Measurements from ENCODE around the gene CENPB. TPM values are rescaled to one million over a fixed set of nuclear protein-coding genes. Genes with fewer than 3 reads are reported as not detected.

The CENPB gene
- total RNA-seq (ENCODE audit: low replicate concordance), result 103 and 147 TPM in 2 replicates

GRCh38 chr20:3786665-3787323, at the start of gene CENPB:
TSS of gene CENPB (minus strand) at chr20:3786740. CDS start at chr20:3786483, 257 bp downstream.

GRCh38 chr20:3820048-3820900, 33.7 kb upstream of the CENPB start, which contains the start of gene AP5S1:
TSS of gene AP5S1 (plus strand) at chr20:3820547. CDS start at chr20:3822118, 1,571 bp downstream.

GRCh38 chr20:3795511-3796468, 9.2 kb upstream of the CENPB start, which contains the start of gene CDC25B:
TSS of gene CDC25B (plus strand) at chr20:3796310. CDS start at chr20:3796532, 222 bp downstream.

GRCh38 chr20:3781153-3781910, 5.2 kb downstream of the CENPB start, which contains the start of gene SPEF1:
TSS of gene SPEF1 (minus strand) at chr20:3781448. CDS start at chr20:3781287, 161 bp downstream.

GRCh38 chr20:3767427-3768341, 18.9 kb downstream of the CENPB start, which contains the start of gene ADISSP:
TSS of gene ADISSP (minus strand) at chr20:3767753. CDS start at chr20:3760100, 7,653 bp downstream.

Other genes with a start within 250 kb of the CENPB start
- not detected in 2 replicates for gene GFRA4, start 123.3 kb downstream of the CENPB start, total RNA-seq (ENCODE audit: low replicate concordance)
- gene ADAM33, start 104.7 kb downstream of the CENPB start, total RNA-seq (ENCODE audit: low replicate concordance), result 0.30 and 48.6 TPM in 2 replicates
- gene SIGLEC1, start 74.1 kb downstream of the CENPB start, total RNA-seq (ENCODE audit: low replicate concordance), result not detected in 2 replicates
- gene HSPA12B, start 54.1 kb downstream of the CENPB start, total RNA-seq (ENCODE audit: low replicate concordance), result 3.5 TPM in 1 of 2 replicates, not detected in the other
- gene ADISSP, start 19.0 kb downstream of the CENPB start, total RNA-seq (ENCODE audit: low replicate concordance), result 20.2 and 22.3 TPM in 2 replicates
- 0.08 and 0.12 TPM in 2 replicates for gene SPEF1, start 5.3 kb downstream of the CENPB start, total RNA-seq (ENCODE audit: low replicate concordance)
- 11.0 and 32.8 TPM in 2 replicates for gene CDC25B, start 9.6 kb upstream of the CENPB start, total RNA-seq (ENCODE audit: low replicate concordance)
- 15.6 and 16.0 TPM in 2 replicates for gene AP5S1, start 33.8 kb upstream of the CENPB start, total RNA-seq (ENCODE audit: low replicate concordance)
- gene MAVS, start 60.1 kb upstream of the CENPB start, total RNA-seq (ENCODE audit: low replicate concordance), result 8.4 and 8.7 TPM in 2 replicates
- 31.5 and 36.5 TPM in 2 replicates for gene PANK2, start 102.6 kb upstream of the CENPB start, total RNA-seq (ENCODE audit: low replicate concordance)
- gene RNF24, start 228.8 kb upstream of the CENPB start, total RNA-seq (ENCODE audit: low replicate concordance), result 5.6 and 6.3 TPM in 2 replicates

Measured in smooth muscle cell of the coronary artery (primary cell).